Neuron (in vitro differentiated cells): ENCODE results near the gene GPR37L1.

Source experiments
- H2AFZ ChIP-seq: one replicate; pipeline ENCODE4 v1.6.1; 2013; ENCODE audit warnings: low read depth, mild to moderate bottlenecking, inconsistent platforms, low read length, moderate library complexity
- H3K27me3 ChIP-seq: one replicate; pipeline ENCODE4 v1.6.1; 2013; ENCODE audit warnings: low read length; ENCODE audit not compliant: insufficient read depth
- H3K36me3 ChIP-seq: one replicate; pipeline ENCODE4 v1.6.1; 2013; ENCODE audit warnings: low read length; ENCODE audit not compliant: insufficient read depth
- H3K4me1 ChIP-seq: one replicate; pipeline ENCODE4 v1.6.1; 2013; ENCODE audit warnings: low read length; ENCODE audit not compliant: insufficient read depth
- H3K4me3 ChIP-seq: 2 replicates; pipeline ENCODE4 v1.5.1; 2013; ENCODE audit warnings: mild to moderate bottlenecking, low read length, moderate library complexity
- H3K9me3 ChIP-seq: one replicate; pipeline ENCODE4 v1.6.1; 2013; ENCODE audit warnings: low read length

Gene GPR37L1

GRCh38 chr1:202157945-202158344 lies 35.2 kb downstream of the GPR37L1 start:
- no peak overlapping the region for H2AFZ ChIP-seq
- H3K27me3 ChIP-seq: peaks cover 16% of the 10 kb centered on the region
- H3K9me3 ChIP-seq: no peaks in the 10 kb centered on the region
- H3K36me3 ChIP-seq: no peaks in the 10 kb centered on the region
- no peaks in the 10 kb centered on the region for H3K4me1 ChIP-seq
- H3K4me3 ChIP-seq: no peak overlapping the region

GRCh38 chr1:202158810-202159533 lies 36.3 kb downstream of the GPR37L1 start:
- H3K36me3 ChIP-seq: no peaks in the 10 kb centered on the region
- H2AFZ ChIP-seq: no peak overlapping the region
- peaks cover 21% of the 10 kb centered on the region for H3K27me3 ChIP-seq
- no peaks in the 10 kb centered on the region for H3K4me1 ChIP-seq
- no peak overlapping the region for H3K4me3 ChIP-seq
- no peaks in the 10 kb centered on the region for H3K9me3 ChIP-seq

- peaks cover 28% of the 10 kb centered on the region for H3K27me3 ChIP-seq
- H3K36me3 ChIP-seq: no peaks in the 10 kb centered on the region
- H2AFZ ChIP-seq: no peak overlapping the region
- H3K4me1 ChIP-seq: no peaks in the 10 kb centered on the region
- no peaks in the 10 kb centered on the region for H3K9me3 ChIP-seq
- no peak overlapping the region for H3K4me3 ChIP-seq
Measured at GRCh38 chr1:202159534-202160371, 37.0 kb downstream of the GPR37L1 start.

GRCh38 chr1:202160377-202160940 lies 37.7 kb downstream of the GPR37L1 start, which contains the start of gene PTPN7:
Gene PTPN7, minus strand, starts transcription at chr1:202160602. Its CDS starts 1,200 bp downstream, at chr1:202159402.
- no peak within 1 kb of the TSS for H3K4me3 ChIP-seq
- no peaks in the 10 kb centered on the region for H3K4me1 ChIP-seq

GRCh38 chr1:202161151-202162046 lies 38.7 kb downstream of the GPR37L1 start:
- Histone ChIP-seq H3K4me3 (no peak overlapping the region), H3K4me1 (no peaks in the 10 kb centered on the region), H3K9me3 (no peaks in the 10 kb centered on the region), H3K36me3 (no peaks in the 10 kb centered on the region), H2AFZ (no peak overlapping the region), H3K27me3 (peaks cover 36% of the 10 kb centered on the region)

More at GRCh38 chr1:202160377-202160940, 37.7 kb downstream of the GPR37L1 start, which contains the start of gene PTPN7:
- Histone ChIP-seq H3K27me3 (peaks cover 30% of the 10 kb centered on the region), H2AFZ (no peak within 1 kb of the TSS), H3K9me3 (no peaks in the 10 kb centered on the region), H3K36me3 (no peaks in the 10 kb centered on the region)

- H3K36me3 ChIP-seq: no peaks in the 10 kb centered on the region
- H3K4me1 ChIP-seq: no peaks in the 10 kb centered on the region
- no peak overlapping the region for H3K4me3 ChIP-seq
- H3K9me3 ChIP-seq: no peaks in the 10 kb centered on the region
- peaks cover 40% of the 10 kb centered on the region for H3K27me3 ChIP-seq
- H2AFZ ChIP-seq: no peak overlapping the region
Measured at GRCh38 chr1:202162047-202162417, 39.3 kb downstream of the GPR37L1 start.

GRCh38 chr1:202162418-202163280 lies 39.9 kb downstream of the GPR37L1 start:
- H3K27me3 ChIP-seq: peaks cover 40% of the 10 kb centered on the region
- no peaks in the 10 kb centered on the region for H3K4me1 ChIP-seq
- H3K9me3 ChIP-seq: no peaks in the 10 kb centered on the region
- H3K36me3 ChIP-seq: no peaks in the 10 kb centered on the region
- no peak overlapping the region for H2AFZ ChIP-seq
- H3K4me3 ChIP-seq: no peak overlapping the region

GRCh38 chr1:202163281-202164270 lies 40.9 kb downstream of the GPR37L1 start:
- H3K4me1 ChIP-seq: no peaks in the 10 kb centered on the region

GRCh38 chr1:202164271-202165037 lies 41.7 kb downstream of the GPR37L1 start:
- no peak overlapping the region for H2AFZ ChIP-seq
- no peaks in the 10 kb centered on the region for H3K9me3 ChIP-seq
- H3K4me1 ChIP-seq: no peaks in the 10 kb centered on the region
- no peaks in the 10 kb centered on the region for H3K36me3 ChIP-seq
- no peak overlapping the region for H3K4me3 ChIP-seq
- peaks cover 44% of the 10 kb centered on the region for H3K27me3 ChIP-seq

More at GRCh38 chr1:202163281-202164270, 40.9 kb downstream of the GPR37L1 start:
- H3K36me3 ChIP-seq: no peaks in the 10 kb centered on the region
- H2AFZ ChIP-seq: no peak overlapping the region
- H3K9me3 ChIP-seq: no peaks in the 10 kb centered on the region
- no peak overlapping the region for H3K4me3 ChIP-seq
- H3K27me3 ChIP-seq: peaks cover 41% of the 10 kb centered on the region

- no peak overlapping the region for H3K4me3 ChIP-seq
- no peaks in the 10 kb centered on the region for H3K36me3 ChIP-seq
- H3K27me3 ChIP-seq: peaks cover 47% of the 10 kb centered on the region
- H2AFZ ChIP-seq: no peak overlapping the region
- no peaks in the 10 kb centered on the region for H3K4me1 ChIP-seq
- H3K9me3 ChIP-seq: no peaks in the 10 kb centered on the region
Measured at GRCh38 chr1:202165267-202165941, 42.7 kb downstream of the GPR37L1 start.
